Nephron (organoid): Measurements from ENCODE around the gene ABHD17A.

Source experiments
- H3K27ac Mint-ChIP-seq, 3 experiments: 2 replicates each; pipeline ENCODE4 v1.8.0; 2020; ENCODE audit warnings: mixed read lengths in 3 of 3, mild to moderate bottlenecking in 2 of 3, moderate library complexity in 1 of 3
- H3K27me3 Mint-ChIP-seq: 2 replicates; pipeline ENCODE4 v1.8.0; 2021; ENCODE audit warnings: low read depth, mild to moderate bottlenecking, moderate library complexity, mixed read lengths
- H3K36me3 Mint-ChIP-seq: 2 replicates; pipeline ENCODE4 v1.8.0; 2020; ENCODE audit warnings: low read depth, mixed read lengths
- H3K4me1 Mint-ChIP-seq: 2 replicates; pipeline ENCODE4 v1.8.0; 2020; ENCODE audit warnings: mixed read lengths
- H3K4me3 Mint-ChIP-seq, 3 experiments: 2 replicates each; pipeline ENCODE4 v1.8.0; 2020; ENCODE audit warnings: mild to moderate bottlenecking in 3 of 3, mixed read lengths in 3 of 3, moderate library complexity in 2 of 3
- H3K9me3 Mint-ChIP-seq: 2 replicates; pipeline ENCODE4 v1.8.0; 2020; ENCODE audit warnings: mixed read lengths
- TF ChIP-seq, protein P1 (sequence below), 3 experiments: fragments of 200-600 bp; sonication (generic); IDR thresholded peaks; one replicate each; pipeline ENCODE4 v1.5.0; 2021; ENCODE audit warnings: antibody characterized with exemption in 3 of 3; ENCODE audit not compliant: unreplicated experiment in 3 of 3

ABHD17A gene

DNA sequence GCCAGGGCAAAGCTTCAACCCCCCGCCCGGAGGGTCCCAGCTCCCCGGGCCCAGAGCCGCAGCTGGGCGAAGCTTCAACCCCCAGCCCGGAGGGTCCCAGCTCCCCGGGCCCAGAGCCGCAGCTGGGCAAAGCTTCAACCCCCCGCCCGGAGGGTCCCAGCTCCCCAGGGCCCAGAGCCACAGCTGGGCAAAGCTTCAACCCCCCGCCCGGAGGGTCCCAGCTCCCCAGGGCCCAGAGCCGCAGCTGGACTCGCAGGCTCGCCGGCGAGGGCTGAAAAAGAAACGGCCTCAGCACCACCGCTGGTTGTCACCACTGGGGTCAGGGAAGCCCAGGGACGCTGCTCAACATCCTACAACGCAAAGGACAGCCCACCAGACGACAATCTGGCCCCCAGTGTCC lies 42.2 kb downstream of the ABHD17A start:
- no peaks in the 10 kb centered on the region for H3K27me3 Mint-ChIP-seq
- TF ChIP-seq, protein P1, sequence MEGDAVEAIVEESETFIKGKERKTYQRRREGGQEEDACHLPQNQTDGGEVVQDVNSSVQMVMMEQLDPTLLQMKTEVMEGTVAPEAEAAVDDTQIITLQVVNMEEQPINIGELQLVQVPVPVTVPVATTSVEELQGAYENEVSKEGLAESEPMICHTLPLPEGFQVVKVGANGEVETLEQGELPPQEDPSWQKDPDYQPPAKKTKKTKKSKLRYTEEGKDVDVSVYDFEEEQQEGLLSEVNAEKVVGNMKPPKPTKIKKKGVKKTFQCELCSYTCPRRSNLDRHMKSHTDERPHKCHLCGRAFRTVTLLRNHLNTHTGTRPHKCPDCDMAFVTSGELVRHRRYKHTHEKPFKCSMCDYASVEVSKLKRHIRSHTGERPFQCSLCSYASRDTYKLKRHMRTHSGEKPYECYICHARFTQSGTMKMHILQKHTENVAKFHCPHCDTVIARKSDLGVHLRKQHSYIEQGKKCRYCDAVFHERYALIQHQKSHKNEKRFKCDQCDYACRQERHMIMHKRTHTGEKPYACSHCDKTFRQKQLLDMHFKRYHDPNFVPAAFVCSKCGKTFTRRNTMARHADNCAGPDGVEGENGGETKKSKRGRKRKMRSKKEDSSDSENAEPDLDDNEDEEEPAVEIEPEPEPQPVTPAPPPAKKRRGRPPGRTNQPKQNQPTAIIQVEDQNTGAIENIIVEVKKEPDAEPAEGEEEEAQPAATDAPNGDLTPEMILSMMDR (IDR thresholded peaks at IDR 0.05; ENCODE audit: unreplicated experiment in 3 of 3) = no peak
- no peaks in the 10 kb centered on the region for H3K36me3 Mint-ChIP-seq
- H3K9me3 Mint-ChIP-seq = no peaks in the 10 kb centered on the region
- H3K27ac Mint-ChIP-seq = no peak overlapping the region
- peaks cover 55% of the 10 kb centered on the region for H3K4me1 Mint-ChIP-seq
- H3K4me3 Mint-ChIP-seq = no peak overlapping the region

DNA sequence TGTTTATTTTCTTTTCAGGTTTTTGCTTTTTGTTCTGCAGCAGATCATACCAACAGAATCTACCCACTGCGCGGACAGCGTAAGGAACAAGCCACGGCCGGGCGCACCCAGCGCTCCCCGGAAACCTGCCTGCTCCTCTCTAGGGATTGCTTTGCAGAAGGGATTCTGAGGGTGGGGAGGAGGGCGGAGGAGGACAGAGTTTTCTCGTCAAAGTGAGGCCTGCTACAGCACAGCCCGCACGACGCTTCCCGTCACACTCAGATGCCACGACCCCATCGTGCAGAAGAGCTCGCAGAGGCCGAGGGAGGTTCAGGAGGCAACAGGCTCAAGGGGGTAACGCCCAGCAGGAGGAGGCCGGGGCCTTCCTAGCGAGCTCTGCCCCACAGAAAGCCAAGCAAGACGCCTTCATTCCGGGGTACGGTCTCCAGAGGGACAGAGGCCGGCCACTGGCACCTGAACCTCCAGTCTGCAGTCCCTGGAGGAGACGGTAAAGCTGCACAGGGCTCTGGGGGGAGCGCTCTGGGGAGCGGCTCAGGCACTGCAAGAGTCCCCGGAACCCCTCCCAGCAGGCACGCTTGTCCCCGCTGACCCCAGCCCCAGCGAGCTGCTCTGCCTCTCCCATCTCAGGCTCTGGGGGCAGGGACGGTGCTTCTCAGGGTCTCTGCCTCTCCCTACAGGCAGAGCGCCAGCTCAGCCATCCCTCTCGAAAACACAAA lies 43.9 kb downstream of the ABHD17A start:
- Mint-ChIP-seq H3K36me3 (no peaks in the 10 kb centered on the region), H3K4me1 (peaks cover 42% of the 10 kb centered on the region), H3K4me3 (peak overlapping the region; percentile 44 to 77 (median 62)), H3K27ac (peak overlapping the region; percentile 75 to 92 (median 80)), H3K9me3 (no peaks in the 10 kb centered on the region), H3K27me3 (no peaks in the 10 kb centered on the region)
- TF ChIP-seq, protein P1 (IDR thresholded peaks at IDR 0.05; ENCODE audit: unreplicated experiment in 3 of 3) = no peak

DNA sequence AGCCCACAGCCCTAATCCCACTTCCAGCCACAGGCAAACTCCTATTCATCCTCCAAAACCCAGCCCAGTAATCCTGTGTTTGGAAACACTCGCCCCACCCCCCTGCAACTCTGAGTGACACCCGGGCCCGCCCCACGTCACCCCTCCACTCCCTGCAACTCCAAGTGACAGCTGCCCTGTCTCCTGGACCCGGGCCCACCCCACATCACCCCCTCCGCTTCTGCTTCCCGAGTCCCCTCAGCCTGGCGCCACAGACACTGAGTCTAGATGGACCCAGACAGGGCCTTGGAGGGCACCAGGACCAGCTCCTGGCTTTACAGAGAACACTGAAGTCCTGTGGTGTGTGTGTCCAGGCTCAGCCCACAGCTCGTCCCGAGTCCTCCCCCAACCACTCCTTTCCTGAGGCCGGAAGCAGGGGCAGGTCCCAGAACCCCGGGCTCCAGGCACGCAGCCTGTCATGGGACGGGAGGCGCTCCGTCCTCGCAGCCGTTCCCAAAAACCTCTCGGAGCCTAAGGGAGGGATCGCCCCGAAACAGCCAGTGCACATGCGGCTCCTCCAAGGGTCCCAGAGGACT lies 44.7 kb downstream of the ABHD17A start:
- Mint-ChIP-seq H3K4me1 (peaks cover 41% of the 10 kb centered on the region), H3K27me3 (no peaks in the 10 kb centered on the region), H3K36me3 (no peaks in the 10 kb centered on the region), H3K4me3 (peak overlapping the region; percentile 44 to 77 (median 55)), H3K9me3 (no peaks in the 10 kb centered on the region), H3K27ac (peak overlapping the region; percentile 75 to 92 (median 80))
- TF ChIP-seq, protein P1 (IDR thresholded peaks at IDR 0.05; ENCODE audit: unreplicated experiment in 3 of 3) = no peak

DNA sequence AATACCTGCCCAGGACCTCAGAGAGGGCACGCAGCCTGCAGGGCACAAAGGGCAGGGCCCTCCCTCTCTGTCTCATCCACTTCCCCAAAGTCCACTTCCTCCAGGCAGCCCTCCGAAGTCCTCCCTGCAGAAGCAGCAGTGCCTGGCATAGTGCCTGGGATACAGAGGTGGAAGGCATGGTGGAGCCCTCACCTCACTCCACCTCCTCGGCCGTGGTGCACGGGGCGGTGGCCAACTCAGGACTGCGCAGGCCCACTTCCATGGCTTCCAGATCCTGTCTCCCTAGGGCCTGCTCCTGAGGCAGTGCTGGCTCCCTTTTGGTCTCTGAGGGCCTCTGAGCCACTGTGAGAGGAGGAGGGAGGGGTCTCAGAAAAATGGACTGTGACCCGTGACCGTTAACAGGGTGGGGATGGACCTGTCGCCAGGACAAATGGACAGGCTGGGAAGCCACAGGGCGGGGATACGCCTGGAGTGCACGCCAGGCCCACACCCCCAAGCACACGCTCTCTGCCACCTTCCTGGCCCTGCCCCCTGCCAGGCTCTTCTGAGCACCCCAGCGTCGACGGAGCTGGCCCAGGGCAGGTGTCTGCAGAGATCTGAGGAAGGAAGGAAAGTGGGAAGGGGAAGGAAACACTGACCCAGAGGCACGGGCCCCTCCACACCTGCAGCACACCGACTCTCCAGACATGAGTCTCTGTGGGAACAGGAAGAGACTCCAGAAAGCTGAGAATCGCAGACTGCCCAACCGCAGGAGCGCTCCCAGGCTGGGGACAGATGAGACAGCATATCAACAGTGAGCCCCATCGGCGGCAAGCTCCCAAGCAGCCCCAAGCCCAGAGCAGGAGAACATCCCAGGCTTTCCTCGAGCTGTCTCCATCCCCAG lies 45.4 kb downstream of the ABHD17A start:
- H3K36me3 Mint-ChIP-seq = no peaks in the 10 kb centered on the region

DNA sequence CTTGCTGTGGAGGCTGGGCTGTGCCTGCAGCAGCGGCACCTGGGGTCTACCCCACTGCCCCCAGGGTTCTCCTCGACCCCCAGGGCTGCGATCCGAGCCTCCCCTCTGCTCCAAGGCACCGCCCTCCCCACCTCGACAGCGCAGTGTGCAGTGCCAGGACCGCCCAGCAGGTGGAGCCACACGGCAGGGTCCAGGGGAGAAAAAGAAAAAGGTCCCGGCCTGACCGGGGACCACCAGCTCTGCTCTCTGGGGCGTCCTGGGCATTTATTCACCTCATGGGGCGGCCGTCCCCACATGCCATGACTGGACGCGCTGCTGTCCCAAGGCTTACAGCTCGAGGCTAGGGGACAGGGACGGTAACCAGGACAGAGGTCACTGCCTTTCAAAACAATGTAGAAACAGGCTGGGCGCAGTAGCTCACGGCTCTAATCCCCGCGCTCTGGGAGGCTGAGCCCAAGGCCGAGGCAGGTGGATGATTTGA lies 47.6 kb downstream of the ABHD17A start:
- no peaks in the 10 kb centered on the region for H3K9me3 Mint-ChIP-seq
- peak overlapping the region in 1 of 3 experiments; percentile 59 for H3K27ac Mint-ChIP-seq
- TF ChIP-seq, protein P1 (IDR thresholded peaks at IDR 0.05; ENCODE audit: unreplicated experiment in 3 of 3) = peak; percentile 92 to 97 (median 96)
- H3K4me3 Mint-ChIP-seq = no peak overlapping the region
- H3K36me3 Mint-ChIP-seq = no peaks in the 10 kb centered on the region
- H3K27me3 Mint-ChIP-seq = no peaks in the 10 kb centered on the region
- H3K4me1 Mint-ChIP-seq = peaks cover 32% of the 10 kb centered on the region

More for the DNA sequence above, 45.4 kb downstream of the ABHD17A start:
- TF ChIP-seq, protein P1 (IDR thresholded peaks at IDR 0.05; ENCODE audit: unreplicated experiment in 3 of 3) = no peak
- H3K27ac Mint-ChIP-seq = peak overlapping the region; percentile 75 to 92 (median 80)
- H3K9me3 Mint-ChIP-seq = no peaks in the 10 kb centered on the region
- no peaks in the 10 kb centered on the region for H3K27me3 Mint-ChIP-seq
- H3K4me1 Mint-ChIP-seq = peaks cover 41% of the 10 kb centered on the region
- H3K4me3 Mint-ChIP-seq = peak overlapping the region; percentile 44 to 77 (median 55)
